Neural cell (in vitro differentiated cells): Measurements from ENCODE around the gene TDRKH.

Experiments
- EZH2 ChIP-seq: fragments of 200-600, 300-800 bp; shearing (Covaris generic), sonication (generic); IDR thresholded peaks from 2 replicates; pipeline ENCODE4 v1.6.1; 2014; ENCODE audit warnings: antibody characterized with exemption, low read length, borderline replicate concordance, mild to moderate bottlenecking; ENCODE audit not compliant: insufficient read depth, poor library complexity, severe bottlenecking
- TF ChIP-seq, protein P1 (sequence below): fragments of 450-650 bp; IDR thresholded peaks from 2 replicates; pipeline ENCODE4 v1.5.1; 2014; ENCODE audit warnings: antibody characterized with exemption, mild to moderate bottlenecking, moderate library complexity; ENCODE audit not compliant: poor library complexity, severe bottlenecking

DNA sequence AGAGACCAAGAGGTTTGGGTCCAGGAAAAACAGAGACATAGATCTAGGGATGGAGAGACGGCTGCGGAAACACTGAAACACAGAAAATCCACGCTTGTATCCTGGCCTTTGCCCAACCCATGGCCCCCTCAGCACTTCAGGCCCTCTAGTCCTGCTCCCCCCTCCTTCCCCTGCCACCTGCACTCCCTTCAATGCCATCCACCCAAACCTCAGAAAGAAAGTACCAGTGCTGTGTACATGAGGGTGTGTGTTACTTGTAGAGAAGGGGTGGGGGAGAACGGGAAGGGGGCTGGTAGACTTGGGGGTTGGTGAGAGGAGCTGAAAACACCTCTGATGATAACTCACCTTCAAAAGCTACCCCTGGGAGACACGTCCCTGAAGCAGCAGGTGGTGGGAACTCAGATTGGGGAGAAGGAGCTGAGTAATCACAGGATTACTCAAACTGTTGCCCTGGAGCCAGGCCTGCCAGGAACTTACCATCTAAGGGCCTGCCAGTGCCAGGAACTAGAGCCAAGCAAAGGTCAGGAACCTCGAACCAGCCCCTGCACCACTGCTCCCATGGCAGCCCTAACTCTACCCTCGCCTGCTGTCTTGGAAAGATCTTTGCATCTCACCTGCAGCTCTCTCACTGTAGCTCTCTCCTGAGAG is 29.8 kb upstream of the TDRKH start:
- TF ChIP-seq, protein P1, sequence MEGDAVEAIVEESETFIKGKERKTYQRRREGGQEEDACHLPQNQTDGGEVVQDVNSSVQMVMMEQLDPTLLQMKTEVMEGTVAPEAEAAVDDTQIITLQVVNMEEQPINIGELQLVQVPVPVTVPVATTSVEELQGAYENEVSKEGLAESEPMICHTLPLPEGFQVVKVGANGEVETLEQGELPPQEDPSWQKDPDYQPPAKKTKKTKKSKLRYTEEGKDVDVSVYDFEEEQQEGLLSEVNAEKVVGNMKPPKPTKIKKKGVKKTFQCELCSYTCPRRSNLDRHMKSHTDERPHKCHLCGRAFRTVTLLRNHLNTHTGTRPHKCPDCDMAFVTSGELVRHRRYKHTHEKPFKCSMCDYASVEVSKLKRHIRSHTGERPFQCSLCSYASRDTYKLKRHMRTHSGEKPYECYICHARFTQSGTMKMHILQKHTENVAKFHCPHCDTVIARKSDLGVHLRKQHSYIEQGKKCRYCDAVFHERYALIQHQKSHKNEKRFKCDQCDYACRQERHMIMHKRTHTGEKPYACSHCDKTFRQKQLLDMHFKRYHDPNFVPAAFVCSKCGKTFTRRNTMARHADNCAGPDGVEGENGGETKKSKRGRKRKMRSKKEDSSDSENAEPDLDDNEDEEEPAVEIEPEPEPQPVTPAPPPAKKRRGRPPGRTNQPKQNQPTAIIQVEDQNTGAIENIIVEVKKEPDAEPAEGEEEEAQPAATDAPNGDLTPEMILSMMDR, result no peak
- TF ChIP-seq EZH2, result no peak
